Upper lobe of right lung (tissue), 1 donor: Measurements from ENCODE around the gene NHLH2. TPM values are rescaled to one million over a fixed set of nuclear protein-coding genes. Genes with fewer than 3 reads are reported as not detected.

Source experiments
- ATAC-seq: fragments of 200-7000 bp; cut with Tn5 transposase; one replicate; pipeline ENCODE4 v1.9.1; 2020; ENCODE audit warnings: mild to moderate bottlenecking, moderate library complexity
- DNase-seq: peaks from one replicate; pipeline ENCODE4 v3.0.0-alpha.2; 2020
- H3K27ac ChIP-seq: fragments of 200-600 bp; one replicate; pipeline ENCODE4 v1.8.0; 2022
- H3K27me3 ChIP-seq: fragments of 200-600 bp; one replicate; pipeline ENCODE4 v1.8.0; 2022; ENCODE audit warnings: mild to moderate bottlenecking
- H3K36me3 ChIP-seq: fragments of 200-600 bp; one replicate; pipeline ENCODE4 v1.8.0; 2022
- H3K4me1 ChIP-seq: fragments of 200-600 bp; one replicate; pipeline ENCODE4 v1.8.0; 2022
- H3K4me3 ChIP-seq: fragments of 200-600 bp; one replicate; pipeline ENCODE4 v1.8.0; 2022; ENCODE audit warnings: mild to moderate bottlenecking
- H3K9me3 ChIP-seq: fragments of 200-600 bp; one replicate; pipeline ENCODE4 v1.8.0; 2022
- intact Hi-C: fragments of 100-400 bp; cut with DNase I; formaldehyde crosslinking; loops from one replicate; pipeline ENCODE4 v1.11.0; 2022
- total RNA-seq: library from RNA; stranded (reverse); fragmentation: NEBNext Ultra II Directional; extraction: Animal tissue kit (Norgen Biotek cat#: 25700); gene quantifications from one replicate; pipeline ENCODE4 v1.2.1, GENCODE V29; 2021
- TF ChIP-seq, protein P1 (sequence below): fragments of 200-600 bp; IDR thresholded peaks from one replicate; pipeline ENCODE4 v1.8.0; 2022; ENCODE audit warnings: antibody characterized with exemption
- donor health status: DM: no; HTN: yes; CAD: no; lungs with severe emphysema.

The NHLH2 gene
- total RNA-seq, 1 donor from 2014 or later, result 0.32 TPM

DNA sequence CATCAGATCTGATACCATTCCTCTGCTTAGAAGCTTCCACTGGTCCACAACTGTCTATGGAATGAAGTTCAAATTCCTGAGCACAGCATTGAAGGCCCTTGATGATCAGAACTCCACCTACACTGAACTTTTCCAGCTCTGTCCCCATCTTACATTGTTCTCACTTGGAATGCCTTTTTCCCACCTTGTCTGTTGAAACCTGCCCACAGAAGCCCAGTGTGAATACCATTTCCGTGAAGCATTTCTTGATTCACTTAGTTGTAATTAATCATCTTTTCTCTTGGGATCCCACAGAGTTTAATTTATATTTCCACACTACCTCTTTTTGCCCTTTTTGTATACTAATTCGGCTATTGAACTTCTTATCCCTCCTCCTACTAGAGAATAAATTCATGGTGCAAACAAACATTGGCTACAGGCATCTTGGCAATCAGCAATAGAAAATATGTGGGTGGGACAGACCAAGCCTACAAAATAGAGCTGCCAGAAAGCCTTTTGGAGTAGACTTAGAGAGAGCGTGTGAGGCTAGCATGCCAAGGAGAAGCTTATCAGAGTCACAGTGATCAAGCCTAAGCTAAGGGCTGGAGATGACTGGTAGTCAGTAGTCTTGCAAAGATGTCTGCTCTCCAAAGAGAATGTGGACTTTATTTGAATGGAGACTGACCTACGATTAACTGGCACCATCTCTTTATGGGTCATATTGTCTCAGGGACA, 26.1 kb downstream of the NHLH2 start:
- Histone ChIP-seq H3K4me3 (no peak overlapping the region), H3K4me1 (peaks cover 13% of the 10 kb centered on the region), H3K36me3 (no peaks in the 10 kb centered on the region), H3K27ac (no peak overlapping the region), H3K27me3 (no peaks in the 10 kb centered on the region), H3K9me3 (no peaks in the 10 kb centered on the region)
- DNase-seq (no peak), ATAC-seq (no peak)
- TF ChIP-seq, protein P1, sequence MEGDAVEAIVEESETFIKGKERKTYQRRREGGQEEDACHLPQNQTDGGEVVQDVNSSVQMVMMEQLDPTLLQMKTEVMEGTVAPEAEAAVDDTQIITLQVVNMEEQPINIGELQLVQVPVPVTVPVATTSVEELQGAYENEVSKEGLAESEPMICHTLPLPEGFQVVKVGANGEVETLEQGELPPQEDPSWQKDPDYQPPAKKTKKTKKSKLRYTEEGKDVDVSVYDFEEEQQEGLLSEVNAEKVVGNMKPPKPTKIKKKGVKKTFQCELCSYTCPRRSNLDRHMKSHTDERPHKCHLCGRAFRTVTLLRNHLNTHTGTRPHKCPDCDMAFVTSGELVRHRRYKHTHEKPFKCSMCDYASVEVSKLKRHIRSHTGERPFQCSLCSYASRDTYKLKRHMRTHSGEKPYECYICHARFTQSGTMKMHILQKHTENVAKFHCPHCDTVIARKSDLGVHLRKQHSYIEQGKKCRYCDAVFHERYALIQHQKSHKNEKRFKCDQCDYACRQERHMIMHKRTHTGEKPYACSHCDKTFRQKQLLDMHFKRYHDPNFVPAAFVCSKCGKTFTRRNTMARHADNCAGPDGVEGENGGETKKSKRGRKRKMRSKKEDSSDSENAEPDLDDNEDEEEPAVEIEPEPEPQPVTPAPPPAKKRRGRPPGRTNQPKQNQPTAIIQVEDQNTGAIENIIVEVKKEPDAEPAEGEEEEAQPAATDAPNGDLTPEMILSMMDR, result no peak
- intact Hi-C loops, result no loop called here

DNA sequence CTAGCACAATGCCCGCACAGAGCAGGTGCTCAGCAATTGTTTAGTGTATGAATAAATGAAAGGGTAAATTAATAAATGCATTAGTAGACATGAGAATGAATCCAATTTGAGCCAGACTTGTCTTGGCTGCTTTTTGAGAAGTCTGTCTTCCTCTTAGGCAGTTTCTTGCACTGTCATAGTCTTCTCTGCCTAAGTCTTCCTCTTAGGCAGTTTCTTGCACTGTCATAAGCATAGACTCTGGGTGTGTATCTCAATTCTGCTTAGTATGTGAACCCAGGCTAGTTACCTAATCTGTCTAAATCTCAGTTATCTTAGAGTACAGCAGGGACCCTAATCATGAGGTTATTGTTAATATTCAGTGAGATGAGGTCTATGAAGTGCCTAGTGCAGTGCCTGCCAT, 27.2 kb downstream of the NHLH2 start:
- TF ChIP-seq, protein P1, result no peak
- intact Hi-C loops, result no loop called here
- no peak overlapping the region for H3K27ac ChIP-seq
- no peak overlapping the region for H3K4me3 ChIP-seq
- no peak for DNase-seq
- H3K9me3 ChIP-seq, result no peaks in the 10 kb centered on the region
- peaks cover 14% of the 10 kb centered on the region for H3K4me1 ChIP-seq
- no peaks in the 10 kb centered on the region for H3K36me3 ChIP-seq
- ATAC-seq, result peak; percentile 45
- no peaks in the 10 kb centered on the region for H3K27me3 ChIP-seq

DNA sequence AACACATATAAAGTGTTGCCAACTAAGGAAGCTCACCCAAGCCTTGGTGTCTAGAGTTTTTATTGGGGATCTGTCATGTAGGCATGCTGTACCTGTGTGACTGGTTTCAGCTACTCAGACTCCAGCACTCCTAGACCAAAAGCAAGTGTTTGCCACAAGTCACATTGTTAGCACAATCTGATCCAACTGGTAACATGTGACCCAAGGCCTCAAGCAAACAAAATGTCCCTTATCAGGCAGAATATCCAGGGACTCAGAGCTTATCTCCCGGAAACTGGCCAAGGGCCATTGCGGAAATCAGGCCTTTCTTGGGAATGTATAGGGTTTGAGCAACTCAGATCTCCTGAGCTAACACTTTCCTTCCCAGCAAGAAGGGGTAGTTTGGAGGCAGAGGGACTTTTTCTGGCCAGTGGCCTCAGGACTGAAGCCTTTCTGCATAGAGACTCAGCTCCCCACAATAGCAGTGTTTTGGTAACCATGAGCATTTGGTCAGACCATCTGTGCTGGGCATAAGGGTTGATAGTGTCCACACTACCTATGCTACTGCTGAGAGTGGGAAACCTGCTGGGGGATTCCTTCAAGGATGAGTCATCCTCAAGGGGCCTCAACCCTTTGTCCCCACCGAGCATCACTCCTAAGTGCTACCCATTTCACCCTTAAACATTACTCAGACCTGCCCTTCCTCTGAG, 29.6 kb downstream of the NHLH2 start:
- no peaks in the 10 kb centered on the region for H3K27me3 ChIP-seq
- no peaks in the 10 kb centered on the region for H3K36me3 ChIP-seq
- H3K9me3 ChIP-seq, result no peaks in the 10 kb centered on the region
- TF ChIP-seq, protein P1, result no peak
- ATAC-seq (peak; percentile 90), DNase-seq (peak; percentile 80)
- peaks cover 14% of the 10 kb centered on the region for H3K4me1 ChIP-seq
- no peak overlapping the region for H3K4me3 ChIP-seq
- peak overlapping the region; percentile 52 for H3K27ac ChIP-seq
- intact Hi-C loops, result no loop called here

DNA sequence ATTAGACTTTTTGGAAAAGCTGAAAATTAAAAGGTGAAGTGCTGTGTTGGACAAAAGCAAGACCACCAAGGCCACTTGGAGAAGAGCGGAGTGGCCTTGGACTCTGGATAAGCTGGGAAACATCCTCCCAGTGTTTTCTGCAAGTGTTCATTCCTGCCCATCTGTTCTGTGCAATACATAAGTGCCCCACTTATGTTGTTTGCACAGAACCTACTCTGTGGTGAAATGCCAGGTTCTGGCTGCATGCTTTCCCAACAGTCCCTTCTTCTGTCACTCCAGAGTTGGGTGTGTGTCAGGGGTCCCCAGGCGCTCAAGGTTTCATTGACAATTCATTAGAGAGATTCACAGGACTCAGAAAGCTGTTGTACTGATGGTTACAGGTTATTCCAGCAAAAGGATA, 30.3 kb downstream of the NHLH2 start:
- DNase-seq, result no peak
- Histone ChIP-seq H3K4me3 (no peak overlapping the region), H3K36me3 (no peaks in the 10 kb centered on the region), H3K9me3 (no peaks in the 10 kb centered on the region), H3K27ac (peak overlapping the region; percentile 52), H3K4me1 (peaks cover 14% of the 10 kb centered on the region), H3K27me3 (no peaks in the 10 kb centered on the region)
- peak; percentile 64 for ATAC-seq
- intact Hi-C loops, result no loop called here
- TF ChIP-seq, protein P1, result no peak

DNA sequence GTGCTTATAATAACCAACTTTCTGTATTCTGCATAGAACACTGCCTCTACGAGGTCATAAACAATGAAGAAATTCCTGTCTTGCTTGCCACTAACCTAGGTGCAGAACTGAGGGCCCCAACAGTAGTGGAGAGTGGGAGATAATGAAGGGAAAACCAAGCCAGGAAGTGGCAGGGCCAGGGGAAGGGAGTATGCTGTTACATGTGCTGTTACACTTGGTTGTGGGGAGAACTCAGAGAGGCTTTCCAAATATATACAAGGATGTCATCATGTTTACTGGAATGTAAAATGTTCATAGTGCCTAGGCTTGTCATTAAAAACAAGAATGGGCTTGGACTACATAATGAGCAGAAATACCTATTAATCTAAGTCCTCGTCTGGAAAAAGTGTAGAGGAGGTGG, 31.1 kb downstream of the NHLH2 start:
- Histone ChIP-seq H3K27ac (no peak overlapping the region), H3K4me1 (peaks cover 14% of the 10 kb centered on the region), H3K4me3 (no peak overlapping the region), H3K36me3 (no peaks in the 10 kb centered on the region), H3K9me3 (no peaks in the 10 kb centered on the region), H3K27me3 (no peaks in the 10 kb centered on the region)
- no peak for ATAC-seq
- intact Hi-C loops, result no loop called here
- TF ChIP-seq, protein P1, result no peak
- DNase-seq, result no peak
